ENCODE measurements around the gene TRPV2.

DNA sequence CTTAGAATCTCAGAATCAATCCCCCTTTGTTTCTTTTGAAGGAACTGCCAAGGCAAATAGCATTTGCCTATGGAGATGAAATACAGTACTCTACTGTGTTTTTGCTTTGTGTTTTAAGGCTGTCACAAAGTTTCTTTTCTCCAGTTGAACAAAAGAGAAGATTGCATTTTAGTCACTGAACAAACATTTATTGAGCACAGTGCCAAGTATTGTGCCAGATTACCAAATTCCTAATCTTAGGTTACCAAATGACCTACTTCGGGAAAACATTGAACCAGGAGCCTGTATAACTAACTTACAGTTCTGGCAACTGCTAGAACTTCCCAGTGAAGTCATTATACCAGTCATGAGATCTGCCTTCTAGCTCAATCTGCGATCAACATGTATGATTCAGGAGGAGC lies 37.4 kb upstream of the TRPV2 start:
- TF ChIP-seq, protein P1, sequence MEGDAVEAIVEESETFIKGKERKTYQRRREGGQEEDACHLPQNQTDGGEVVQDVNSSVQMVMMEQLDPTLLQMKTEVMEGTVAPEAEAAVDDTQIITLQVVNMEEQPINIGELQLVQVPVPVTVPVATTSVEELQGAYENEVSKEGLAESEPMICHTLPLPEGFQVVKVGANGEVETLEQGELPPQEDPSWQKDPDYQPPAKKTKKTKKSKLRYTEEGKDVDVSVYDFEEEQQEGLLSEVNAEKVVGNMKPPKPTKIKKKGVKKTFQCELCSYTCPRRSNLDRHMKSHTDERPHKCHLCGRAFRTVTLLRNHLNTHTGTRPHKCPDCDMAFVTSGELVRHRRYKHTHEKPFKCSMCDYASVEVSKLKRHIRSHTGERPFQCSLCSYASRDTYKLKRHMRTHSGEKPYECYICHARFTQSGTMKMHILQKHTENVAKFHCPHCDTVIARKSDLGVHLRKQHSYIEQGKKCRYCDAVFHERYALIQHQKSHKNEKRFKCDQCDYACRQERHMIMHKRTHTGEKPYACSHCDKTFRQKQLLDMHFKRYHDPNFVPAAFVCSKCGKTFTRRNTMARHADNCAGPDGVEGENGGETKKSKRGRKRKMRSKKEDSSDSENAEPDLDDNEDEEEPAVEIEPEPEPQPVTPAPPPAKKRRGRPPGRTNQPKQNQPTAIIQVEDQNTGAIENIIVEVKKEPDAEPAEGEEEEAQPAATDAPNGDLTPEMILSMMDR (IDR thresholded peaks at IDR 0.05; ENCODE audit: low read depth, low read length, missing input control): no peak
- no peak for TF ChIP-seq EGR1 (IDR thresholded peaks at IDR 0.05; ENCODE audit: low read depth in 2 of 2)
- no peak for TF ChIP-seq TAF1 (conservative IDR thresholded peaks at IDR 0.05)
- TF ChIP-seq GABPA (IDR thresholded peaks at IDR 0.05 in 1 of 2, conservative IDR thresholded peaks at IDR 0.05 in 1 of 2): no peak
- no peak for TF ChIP-seq FOXA1 (IDR thresholded peaks at IDR 0.05)
- peak; percentile 68 for TF ChIP-seq SP1 (IDR thresholded peaks at IDR 0.05)
- TF ChIP-seq RAD21 (IDR thresholded peaks at IDR 0.05): peak; percentile 23 to 29
- TF ChIP-seq RXRA (IDR thresholded peaks at IDR 0.05): peak; percentile 57 to 69
- TF ChIP-seq YY1 (IDR thresholded peaks at IDR 0.05): peak; percentile 87
- no peak for TF ChIP-seq MAX (IDR thresholded peaks at IDR 0.05)
- TF ChIP-seq, protein P2, sequence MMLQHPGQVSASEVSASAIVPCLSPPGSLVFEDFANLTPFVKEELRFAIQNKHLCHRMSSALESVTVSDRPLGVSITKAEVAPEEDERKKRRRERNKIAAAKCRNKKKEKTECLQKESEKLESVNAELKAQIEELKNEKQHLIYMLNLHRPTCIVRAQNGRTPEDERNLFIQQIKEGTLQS (IDR thresholded peaks at IDR 0.05): no peak
- peak; percentile 15 for TF ChIP-seq REST (IDR thresholded peaks at IDR 0.05)
- no peak for TF ChIP-seq JUND (IDR thresholded peaks at IDR 0.05)
